DND-41 (cell line): ENCODE data around the gene ART5.

Experiments
- ATAC-seq: fragments of 200-7000 bp; cut with Tn5 transposase; 3 replicates; pipeline ENCODE4 v1.9.1; 2021; ENCODE audit warnings: low read depth; ENCODE audit not compliant: insufficient read depth
- DNase-seq: peaks from one replicate; pipeline ENCODE4 v3.0.0-alpha.2; 2020
- H2AFZ ChIP-seq: 2 replicates; pipeline ENCODE4 v1.6.0; 2012; ENCODE audit warnings: low read depth, low read length
- H3K27ac ChIP-seq: 2 replicates; pipeline ENCODE4 v1.5.1; 2012; ENCODE audit warnings: low read length, inconsistent platforms
- H3K27me3 ChIP-seq: fragments of 200-600 bp; sonication (generic); 2 replicates; pipeline ENCODE4 v1.6.0; 2012; ENCODE audit warnings: low read length, mild to moderate bottlenecking, inconsistent platforms; ENCODE audit not compliant: insufficient read depth, poor library complexity
- H3K36me3 ChIP-seq: 2 replicates; pipeline ENCODE4 v1.5.1; 2012; ENCODE audit warnings: low read length, inconsistent platforms; ENCODE audit not compliant: insufficient read depth
- H3K4me1 ChIP-seq: 2 replicates; pipeline ENCODE4 v1.5.1; 2012; ENCODE audit warnings: mild to moderate bottlenecking, low read length; ENCODE audit not compliant: insufficient read depth
- H3K4me2 ChIP-seq: 2 replicates; pipeline ENCODE4 v1.6.0; 2012; ENCODE audit warnings: mild to moderate bottlenecking, moderate library complexity, low read length, inconsistent platforms; ENCODE audit not compliant: insufficient read depth
- H3K4me3 ChIP-seq, 2 experiments: fragments of 200-600 bp in 1 of 2; shearing (Covaris generic) in 1 of 2; 2 replicates each; pipeline ENCODE4 v1.5.1; 2012 to 2016; ENCODE audit warnings: inconsistent platforms in 2 of 2, low read length in 2 of 2, mild to moderate bottlenecking in 2 of 2, low read depth in 1 of 2, moderate library complexity in 1 of 2
- H3K79me2 ChIP-seq: 2 replicates; pipeline ENCODE4 v1.6.0; 2012; ENCODE audit warnings: low read length, inconsistent platforms; ENCODE audit not compliant: insufficient read depth
- H3K9ac ChIP-seq: 2 replicates; pipeline ENCODE4 v1.6.0; 2012; ENCODE audit warnings: low read depth, mild to moderate bottlenecking, inconsistent platforms, low read length, moderate library complexity
- H3K9me3 ChIP-seq: 2 replicates; pipeline ENCODE4 v1.5.1; 2012; ENCODE audit warnings: low read length, moderate library complexity, mild to moderate bottlenecking, inconsistent platforms; ENCODE audit not compliant: insufficient read depth, severe bottlenecking
- H4K20me1 ChIP-seq: 2 replicates; pipeline ENCODE4 v1.6.0; 2012; ENCODE audit warnings: low read length; ENCODE audit not compliant: insufficient read depth
- EZH2 ChIP-seq: IDR thresholded peaks from 3 replicates; pipeline ENCODE4 v1.6.1; 2012; ENCODE audit warnings: borderline replicate concordance, low read depth, mild to moderate bottlenecking, moderate library complexity, low read length, inconsistent platforms; ENCODE audit not compliant: severe bottlenecking
- TF ChIP-seq, protein P1 (sequence below): IDR thresholded peaks from 2 replicates; pipeline ENCODE4 v1.5.1; 2012; ENCODE audit warnings: borderline replicate concordance, low read length, moderate library complexity, mild to moderate bottlenecking; ENCODE audit not compliant: poor library complexity, severe bottlenecking; ENCODE audit errors: extremely low read depth

ART5 gene

GRCh38 chr11:3627291-3627690, 14.5 kb downstream of the ART5 start:
- TF ChIP-seq, protein P1, sequence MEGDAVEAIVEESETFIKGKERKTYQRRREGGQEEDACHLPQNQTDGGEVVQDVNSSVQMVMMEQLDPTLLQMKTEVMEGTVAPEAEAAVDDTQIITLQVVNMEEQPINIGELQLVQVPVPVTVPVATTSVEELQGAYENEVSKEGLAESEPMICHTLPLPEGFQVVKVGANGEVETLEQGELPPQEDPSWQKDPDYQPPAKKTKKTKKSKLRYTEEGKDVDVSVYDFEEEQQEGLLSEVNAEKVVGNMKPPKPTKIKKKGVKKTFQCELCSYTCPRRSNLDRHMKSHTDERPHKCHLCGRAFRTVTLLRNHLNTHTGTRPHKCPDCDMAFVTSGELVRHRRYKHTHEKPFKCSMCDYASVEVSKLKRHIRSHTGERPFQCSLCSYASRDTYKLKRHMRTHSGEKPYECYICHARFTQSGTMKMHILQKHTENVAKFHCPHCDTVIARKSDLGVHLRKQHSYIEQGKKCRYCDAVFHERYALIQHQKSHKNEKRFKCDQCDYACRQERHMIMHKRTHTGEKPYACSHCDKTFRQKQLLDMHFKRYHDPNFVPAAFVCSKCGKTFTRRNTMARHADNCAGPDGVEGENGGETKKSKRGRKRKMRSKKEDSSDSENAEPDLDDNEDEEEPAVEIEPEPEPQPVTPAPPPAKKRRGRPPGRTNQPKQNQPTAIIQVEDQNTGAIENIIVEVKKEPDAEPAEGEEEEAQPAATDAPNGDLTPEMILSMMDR: no peak
- no peak for TF ChIP-seq EZH2
- no peaks in the 10 kb centered on the region for H3K36me3 ChIP-seq
- H3K4me3 ChIP-seq: no peak overlapping the region
- H4K20me1 ChIP-seq: no peaks in the 10 kb centered on the region
- ATAC-seq (no peak), DNase-seq (no peak)
- H3K4me1 ChIP-seq: no peaks in the 10 kb centered on the region
- H3K9me3 ChIP-seq: no peaks in the 10 kb centered on the region
- H3K27me3 ChIP-seq: peaks cover 5% of the 10 kb centered on the region
- no peak overlapping the region for H3K9ac ChIP-seq
- no peak overlapping the region for H2AFZ ChIP-seq
- H3K4me2 ChIP-seq: no peak overlapping the region
- no peak overlapping the region for H3K27ac ChIP-seq
- H3K79me2 ChIP-seq: no peaks in the 10 kb centered on the region

DNA sequence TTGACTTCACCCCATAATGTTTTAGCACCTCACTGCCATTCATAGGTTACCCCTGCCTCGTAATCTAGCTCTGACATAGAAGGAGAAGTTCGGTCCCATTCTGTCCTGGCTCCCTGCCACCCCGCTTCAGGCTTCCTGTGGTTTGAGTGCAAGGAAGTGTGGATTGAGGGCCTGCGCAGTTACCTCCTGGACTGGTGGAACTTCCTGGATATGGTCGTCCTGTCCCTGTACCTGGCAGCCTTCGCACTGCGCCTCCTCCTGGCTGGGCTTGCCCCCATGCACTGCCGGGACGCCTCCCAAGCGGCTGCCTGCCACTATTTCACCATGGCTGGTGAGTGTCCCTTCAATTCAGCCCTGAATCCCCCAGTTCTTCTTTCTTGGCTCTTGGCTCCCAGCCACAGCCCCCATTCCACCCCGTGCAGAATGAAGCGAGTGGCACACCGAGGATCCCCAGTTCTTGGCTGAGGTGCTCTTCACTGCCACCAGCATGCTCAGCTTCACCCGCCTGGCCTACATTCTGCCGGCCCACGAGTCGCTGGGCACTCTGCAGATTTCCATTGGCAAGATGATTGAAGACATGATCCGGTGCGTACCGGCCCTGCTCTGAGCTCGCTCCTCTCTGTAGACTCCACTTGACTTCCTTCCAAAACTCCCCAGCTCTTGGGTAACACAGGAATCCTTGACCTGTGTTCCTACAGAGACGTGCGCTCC, 15.4 kb downstream of the ART5 start:
- Histone ChIP-seq H3K79me2 (no peaks in the 10 kb centered on the region), H3K27ac (no peak overlapping the region), H3K4me1 (no peaks in the 10 kb centered on the region), H3K9me3 (no peaks in the 10 kb centered on the region), H3K9ac (no peak overlapping the region), H3K36me3 (no peaks in the 10 kb centered on the region), H3K4me2 (no peak overlapping the region), H2AFZ (no peak overlapping the region), H3K4me3 (no peak overlapping the region), H4K20me1 (no peaks in the 10 kb centered on the region), H3K27me3 (peaks cover 5% of the 10 kb centered on the region)
- DNase-seq (no peak), ATAC-seq (no peak)
- TF ChIP-seq EZH2: no peak
- TF ChIP-seq, protein P1: no peak

DNA sequence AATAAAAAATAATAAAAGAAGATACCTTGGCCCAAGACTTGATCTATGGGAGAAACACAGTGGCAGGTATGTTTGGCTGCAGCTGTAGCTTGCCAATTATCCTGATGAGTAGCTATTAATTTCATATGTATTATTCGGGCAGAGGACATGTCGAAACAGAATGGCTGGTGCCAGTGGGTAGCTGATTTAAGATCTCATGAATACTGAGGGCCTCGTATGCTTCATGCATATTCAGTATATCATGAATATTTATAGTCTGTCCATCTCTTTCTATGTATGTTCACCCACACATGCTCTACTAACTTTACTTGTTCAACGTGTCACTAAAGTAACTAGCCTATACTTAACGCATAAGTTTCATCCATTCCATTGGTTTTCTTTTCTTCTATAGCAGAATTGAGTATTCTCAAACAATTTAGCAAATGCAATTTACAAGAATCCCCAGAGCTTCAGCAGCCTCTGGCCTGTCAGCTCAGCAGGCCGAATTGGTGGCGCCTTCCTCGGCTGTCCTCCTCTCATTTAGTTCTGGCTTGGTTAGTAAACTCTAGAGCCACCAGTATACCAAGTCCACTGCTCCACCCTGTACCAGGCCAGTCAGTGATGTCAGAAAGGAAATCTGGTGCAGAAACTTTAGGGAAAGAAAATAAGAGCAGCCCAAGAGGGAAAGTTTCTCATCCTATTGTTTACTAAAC, 17.9 kb downstream of the ART5 start:
- no peaks in the 10 kb centered on the region for H3K9me3 ChIP-seq
- H3K4me2 ChIP-seq: no peak overlapping the region
- no peak overlapping the region for H2AFZ ChIP-seq
- H3K27me3 ChIP-seq: peaks cover 5% of the 10 kb centered on the region
- H3K27ac ChIP-seq: no peak overlapping the region
- TF ChIP-seq EZH2: no peak
- TF ChIP-seq, protein P1: no peak
- H3K4me1 ChIP-seq: no peaks in the 10 kb centered on the region
- DNase-seq (no peak), ATAC-seq (no peak)
- H3K36me3 ChIP-seq: no peaks in the 10 kb centered on the region
- H3K79me2 ChIP-seq: no peaks in the 10 kb centered on the region
- no peak overlapping the region for H3K4me3 ChIP-seq
- no peak overlapping the region for H3K9ac ChIP-seq
- no peaks in the 10 kb centered on the region for H4K20me1 ChIP-seq
